ENCODE data around the gene MYO10.

MYO10 gene

GRCh38 chr5:16961131-16961530, 25.0 kb upstream of the MYO10 start:
- no peak for DNase-seq (ENCODE audit: low read depth)
- no peak for TF ChIP-seq CTCF (IDR thresholded peaks at IDR 0.05; ENCODE audit: low read depth, low read length, missing control alignments)
- H3K4me3 ChIP-seq (ENCODE audit: low read depth, low read length) = no peak overlapping the region

- no peak for TF ChIP-seq CTCF (IDR thresholded peaks at IDR 0.05; ENCODE audit: low read depth, low read length, missing control alignments)
- no peak overlapping the region for H3K4me3 ChIP-seq (ENCODE audit: low read depth, low read length)
- no peak for DNase-seq (ENCODE audit: low read depth)
Observed at GRCh38 chr5:16957304-16958196, 21.5 kb upstream of the MYO10 start.

- no peak for DNase-seq (ENCODE audit: low read depth)
- TF ChIP-seq CTCF (IDR thresholded peaks at IDR 0.05; ENCODE audit: low read depth, low read length, missing control alignments) = no peak
Observed at GRCh38 chr5:16953729-16954128, 17.6 kb upstream of the MYO10 start.

GRCh38 chr5:16952968-16953671, 17.0 kb upstream of the MYO10 start:
- no peak for DNase-seq (ENCODE audit: low read depth)
- no peak overlapping the region for H3K4me3 ChIP-seq (ENCODE audit: low read depth, low read length)
- TF ChIP-seq CTCF (IDR thresholded peaks at IDR 0.05; ENCODE audit: low read depth, low read length, missing control alignments) = no peak

More at GRCh38 chr5:16953729-16954128, 17.6 kb upstream of the MYO10 start:
- H3K4me3 ChIP-seq (ENCODE audit: low read depth, low read length) = no peak overlapping the region

- no peak overlapping the region for H3K4me3 ChIP-seq (ENCODE audit: low read depth, low read length)
- no peak for DNase-seq (ENCODE audit: low read depth)
- no peak for TF ChIP-seq CTCF (IDR thresholded peaks at IDR 0.05; ENCODE audit: low read depth, low read length, missing control alignments)
Observed at GRCh38 chr5:16946725-16947124, 10.6 kb upstream of the MYO10 start.

- no peak overlapping the region for H3K4me3 ChIP-seq (ENCODE audit: low read depth, low read length)
- DNase-seq (ENCODE audit: low read depth) = no peak
- no peak for TF ChIP-seq CTCF (IDR thresholded peaks at IDR 0.05; ENCODE audit: low read depth, low read length, missing control alignments)
Observed at GRCh38 chr5:16944816-16945562, 8.9 kb upstream of the MYO10 start.
